Gastrocnemius medialis (tissue), 4 donors: Measurements from ENCODE around the gene THSD4.

Experiments used
- POLR2A ChIP-seq, 2 donors: fragments of 450-650 bp; IDR thresholded peaks; one replicate each; pipeline ENCODE4 v1.6.1; 2017; ENCODE audit warnings: antibody characterized with exemption in 2 of 2, mild to moderate bottlenecking in 2 of 2, moderate library complexity in 2 of 2
- TF ChIP-seq, protein P1 (sequence below), 5 experiments: fragments of 450-650 bp in 3 of 5; fragments of 200-600 bp in 2 of 5; sonication (generic) in 2 of 5; IDR thresholded peaks in 4 of 5; conservative IDR thresholded peaks in 1 of 5; 1 replicate in 4 of 5; 2 replicates in 1 of 5; pipeline ENCODE4 v1.5.1; 2016 to 2019; ENCODE audit warnings: antibody characterized with exemption in 5 of 5, mild to moderate bottlenecking in 3 of 5, moderate library complexity in 3 of 5

DNA sequence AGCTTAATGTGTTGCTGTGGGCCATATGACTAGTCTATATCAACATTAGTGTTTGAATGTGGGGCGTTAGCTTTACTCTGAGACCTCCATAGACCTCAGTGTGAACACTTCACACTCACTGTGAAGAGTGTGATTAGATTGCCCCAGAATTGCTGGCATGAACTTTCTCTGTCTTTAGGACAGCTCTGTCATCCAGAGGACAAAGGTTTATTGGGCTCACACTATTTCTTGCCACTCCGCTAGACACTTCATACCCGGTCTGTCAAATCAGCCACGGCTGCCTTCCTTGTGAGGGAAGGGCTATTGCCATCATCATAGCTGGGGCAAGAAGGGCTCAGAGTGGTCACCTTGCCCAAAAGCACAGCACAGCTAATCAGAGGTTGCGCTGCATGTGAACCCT lies 378.3 kb downstream of the THSD4 start:
- TF ChIP-seq, protein P1, sequence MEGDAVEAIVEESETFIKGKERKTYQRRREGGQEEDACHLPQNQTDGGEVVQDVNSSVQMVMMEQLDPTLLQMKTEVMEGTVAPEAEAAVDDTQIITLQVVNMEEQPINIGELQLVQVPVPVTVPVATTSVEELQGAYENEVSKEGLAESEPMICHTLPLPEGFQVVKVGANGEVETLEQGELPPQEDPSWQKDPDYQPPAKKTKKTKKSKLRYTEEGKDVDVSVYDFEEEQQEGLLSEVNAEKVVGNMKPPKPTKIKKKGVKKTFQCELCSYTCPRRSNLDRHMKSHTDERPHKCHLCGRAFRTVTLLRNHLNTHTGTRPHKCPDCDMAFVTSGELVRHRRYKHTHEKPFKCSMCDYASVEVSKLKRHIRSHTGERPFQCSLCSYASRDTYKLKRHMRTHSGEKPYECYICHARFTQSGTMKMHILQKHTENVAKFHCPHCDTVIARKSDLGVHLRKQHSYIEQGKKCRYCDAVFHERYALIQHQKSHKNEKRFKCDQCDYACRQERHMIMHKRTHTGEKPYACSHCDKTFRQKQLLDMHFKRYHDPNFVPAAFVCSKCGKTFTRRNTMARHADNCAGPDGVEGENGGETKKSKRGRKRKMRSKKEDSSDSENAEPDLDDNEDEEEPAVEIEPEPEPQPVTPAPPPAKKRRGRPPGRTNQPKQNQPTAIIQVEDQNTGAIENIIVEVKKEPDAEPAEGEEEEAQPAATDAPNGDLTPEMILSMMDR (IDR thresholded peaks at IDR 0.05 in 4 of 5, conservative IDR thresholded peaks at IDR 0.05 in 1 of 5): no peak
- no peak for TF ChIP-seq POLR2A (IDR thresholded peaks at IDR 0.05)
